Left forelimb (tissue), 1 donor: ENCODE results near the gene NSMCE4A.
"Not testable (repeated sequence)": the region's sequence is repeated elsewhere in the genome, so short reads cannot be mapped to it uniquely, and the experiment has no call there.

Source experiments
- DNase-seq: peaks from one replicate; pipeline ENCODE4 v3.0.0-alpha.2; 2018; ENCODE audit warnings: low spot score

The NSMCE4A gene

GRCh38 chr10:121974535-121975294 is at the start of gene NSMCE4A:
NSMCE4A (minus strand) TSS chr10:121975217; CDS start chr10:121975165, 52 bp downstream.
- peak; percentile 83 for DNase-seq

- not testable (repeated sequence) for DNase-seq
These were observed 48.2 kb upstream of the NSMCE4A start for GRCh38 chr10:122023257-122023656.

- no peak for DNase-seq
These were observed 47.3 kb upstream of the NSMCE4A start for GRCh38 chr10:122022276-122022675.

GRCh38 chr10:122021828-122022227 is 46.8 kb upstream of the NSMCE4A start:
- DNase-seq = no peak

GRCh38 chr10:122021379-122021778 is 46.4 kb upstream of the NSMCE4A start:
- DNase-seq = no peak

- DNase-seq = no peak
These were observed 45.2 kb upstream of the NSMCE4A start for GRCh38 chr10:122020226-122020625.

GRCh38 chr10:122019414-122019975 is 44.5 kb upstream of the NSMCE4A start:
- DNase-seq = no peak

GRCh38 chr10:122018951-122019413 is 44.0 kb upstream of the NSMCE4A start:
- DNase-seq = no peak

GRCh38 chr10:122018491-122018890 is 43.5 kb upstream of the NSMCE4A start:
- DNase-seq = no peak

- DNase-seq = not testable (repeated sequence)
These were observed 42.9 kb upstream of the NSMCE4A start for GRCh38 chr10:122017926-122018325.

- DNase-seq = no peak
These were observed 39.7 kb upstream of the NSMCE4A start for GRCh38 chr10:122014652-122015248.

GRCh38 chr10:122013311-122013780 is 38.3 kb upstream of the NSMCE4A start:
- DNase-seq = no peak

- no peak for DNase-seq
These were observed 37.7 kb upstream of the NSMCE4A start for GRCh38 chr10:122012731-122013130.

- DNase-seq = no peak
These were observed 35.5 kb upstream of the NSMCE4A start for GRCh38 chr10:122010405-122011050.

- DNase-seq = no peak
These were observed 32.4 kb upstream of the NSMCE4A start for GRCh38 chr10:122007415-122007814.

- DNase-seq = no peak
These were observed 26.7 kb upstream of the NSMCE4A start for GRCh38 chr10:122001698-122002097.

GRCh38 chr10:121999301-121999700 is 24.3 kb upstream of the NSMCE4A start:
- DNase-seq = no peak

GRCh38 chr10:121998462-121998861 is 23.4 kb upstream of the NSMCE4A start:
- DNase-seq = no peak

GRCh38 chr10:121994429-121994941 is 19.5 kb upstream of the NSMCE4A start:
- no peak for DNase-seq

GRCh38 chr10:121991727-121992126 is 16.7 kb upstream of the NSMCE4A start:
- not testable (repeated sequence) for DNase-seq

GRCh38 chr10:121990015-121990677 is 15.1 kb upstream of the NSMCE4A start:
- DNase-seq = no peak
